SK-N-SH treated with all-trans-retinoic acid at 6 μM for 48 hours (cell line): Measurements from ENCODE around the gene TBC1D16.

Experiments
- ATAC-seq: fragments of 200-7000 bp; cut with Tn5 transposase; 3 replicates; pipeline ENCODE4 v1.9.1; 2020; ENCODE audit warnings: mild to moderate bottlenecking, moderate library complexity
- ARNTL ChIP-seq: fragments of 450-650 bp; formaldehyde crosslinking; IDR thresholded peaks from 2 replicates; pipeline ENCODE4 v1.5.0; 2020; ENCODE audit warnings: low read depth, mild to moderate bottlenecking, moderate library complexity, borderline replicate concordance
- BACH2 ChIP-seq: fragments of 250-450 bp; sonication (Bioruptor Pico); IDR thresholded peaks from 2 replicates; pipeline ENCODE4 v1.9.0; 2021; ENCODE audit warnings: mild to moderate bottlenecking, borderline replicate concordance
- CSDC2 ChIP-seq: fragments of 250-450 bp; sonication (Bioruptor Pico); IDR thresholded peaks from 2 replicates; pipeline ENCODE4 v1.5.0; 2020; ENCODE audit warnings: mild to moderate bottlenecking, moderate library complexity
- ESRRG ChIP-seq: fragments of 250-450 bp; sonication (Bioruptor Pico); IDR thresholded peaks from 2 replicates; pipeline ENCODE4 v1.6.1; 2021; ENCODE audit warnings: mild to moderate bottlenecking
- OSR1 ChIP-seq: fragments of 250-450 bp; sonication (Bioruptor Pico); IDR thresholded peaks from 2 replicates; pipeline ENCODE4 v1.8.0; 2022; ENCODE audit warnings: moderate library complexity, mild to moderate bottlenecking, inconsistent platforms
- PATZ1 ChIP-seq: fragments of 250-450 bp; sonication (Bioruptor Pico); IDR thresholded peaks from 2 replicates; pipeline ENCODE4 v1.8.0; 2020; ENCODE audit warnings: mild to moderate bottlenecking, moderate library complexity, borderline replicate concordance
- PPARA ChIP-seq: fragments of 250-450 bp; sonication (Bioruptor Pico); IDR thresholded peaks from 2 replicates; pipeline ENCODE4 v1.5.0; 2020; ENCODE audit warnings: mild to moderate bottlenecking, borderline replicate concordance
- RARB ChIP-seq: fragments of 250-450 bp; sonication (Bioruptor Pico); IDR thresholded peaks from 2 replicates; pipeline ENCODE4 v1.8.0; 2021; ENCODE audit warnings: mild to moderate bottlenecking, moderate library complexity
- SNAI2 ChIP-seq: fragments of 250-450 bp; sonication (Bioruptor Pico); IDR thresholded peaks from 2 replicates; pipeline ENCODE4 v1.5.0; 2020; ENCODE audit warnings: mild to moderate bottlenecking, moderate library complexity
- TCF4 ChIP-seq: fragments of 250-450 bp; sonication (Bioruptor Pico); IDR thresholded peaks from 2 replicates; pipeline ENCODE4 v1.8.0; 2021; ENCODE audit warnings: mild to moderate bottlenecking, moderate library complexity, borderline replicate concordance
- TOX ChIP-seq: fragments of 250-450 bp; sonication (Bioruptor Pico); IDR thresholded peaks from 2 replicates; pipeline ENCODE4 v1.8.0; 2021; ENCODE audit warnings: mild to moderate bottlenecking, moderate library complexity, borderline replicate concordance
- TSHZ2 ChIP-seq: fragments of 250-450 bp; sonication (Bioruptor Pico); IDR thresholded peaks from 2 replicates; pipeline ENCODE4 v1.5.0; 2020; ENCODE audit warnings: mild to moderate bottlenecking, moderate library complexity
- ZC3H10 ChIP-seq: fragments of 250-450 bp; sonication (Bioruptor Pico); IDR thresholded peaks from 2 replicates; pipeline ENCODE4 v1.5.1; 2021; ENCODE audit warnings: mild to moderate bottlenecking, moderate library complexity
- ZFP30 ChIP-seq: fragments of 450-650 bp; formaldehyde crosslinking; IDR thresholded peaks from 2 replicates; pipeline ENCODE4 v1.5.0; 2022; ENCODE audit warnings: mild to moderate bottlenecking, moderate library complexity
- ZNF565 ChIP-seq: fragments of 450-650 bp; formaldehyde crosslinking; conservative IDR thresholded peaks from 2 replicates; pipeline ENCODE4 v1.5.0; 2020; ENCODE audit warnings: low read depth, mild to moderate bottlenecking, moderate library complexity
- ZNF70 ChIP-seq: fragments of 450-650 bp; formaldehyde crosslinking; IDR thresholded peaks from 2 replicates; pipeline ENCODE4 v1.5.0; 2020; ENCODE audit warnings: mild to moderate bottlenecking, moderate library complexity
- ZNF8 ChIP-seq: fragments of 450-650 bp; formaldehyde crosslinking; IDR thresholded peaks from 2 replicates; pipeline ENCODE4 v1.5.0; 2020; ENCODE audit warnings: mild to moderate bottlenecking, moderate library complexity
- TF ChIP-seq, protein P1 (sequence below): fragments of 250-450 bp; sonication (Bioruptor Pico); IDR thresholded peaks from 2 replicates; pipeline ENCODE4 v1.5.1; 2020; ENCODE audit warnings: low read depth, mild to moderate bottlenecking, moderate library complexity
- TF ChIP-seq, protein P2 (sequence below): fragments of 250-450 bp; sonication (Bioruptor Pico); IDR thresholded peaks from 2 replicates; pipeline ENCODE4 v1.5.1; 2021; ENCODE audit warnings: mild to moderate bottlenecking, moderate library complexity
- TF ChIP-seq, protein P3 (sequence below): fragments of 250-450 bp; sonication (Bioruptor Pico); IDR thresholded peaks from 2 replicates; pipeline ENCODE4 v1.8.0; 2021; ENCODE audit warnings: low read depth, mild to moderate bottlenecking, moderate library complexity, borderline replicate concordance

Gene TBC1D16

GRCh38 chr17:79950751-79951150 is 84.9 kb downstream of the TBC1D16 start:
- ATAC-seq: no peak
- TF ChIP-seq ZNF565 (no peak), BACH2 (CRISPR knock-in tag) (no peak), OSR1 (CRISPR knock-in tag) (no peak), PATZ1 (CRISPR knock-in tag) (no peak), SNAI2 (CRISPR knock-in tag) (no peak), PPARA (CRISPR knock-in tag) (no peak), ZFP30 (CRISPR knock-in tag) (no peak)

DNA sequence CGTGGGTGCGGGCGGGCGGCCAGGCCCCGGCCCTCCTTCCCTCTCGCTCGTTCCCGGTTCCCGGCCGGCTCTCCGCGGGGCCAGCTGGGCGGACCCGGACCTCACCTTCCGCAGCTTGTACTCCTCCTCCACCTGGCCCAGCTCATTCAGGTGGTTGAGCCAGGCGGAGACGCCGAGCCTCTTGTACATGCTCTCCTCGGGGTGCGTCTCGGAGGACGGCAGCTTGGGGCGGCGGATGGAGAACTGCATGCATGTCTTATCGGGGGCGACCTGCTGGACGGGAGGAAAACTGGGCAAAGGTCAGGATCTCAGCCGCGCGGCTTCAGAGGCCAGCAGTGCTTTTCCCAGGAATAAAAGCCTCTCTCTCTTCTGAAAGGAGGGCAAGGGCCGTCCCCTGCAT is 85.4 kb downstream of the TBC1D16 start:
- TF ChIP-seq ZNF8 (CRISPR knock-in tag): no peak
- TF ChIP-seq CSDC2 (CRISPR knock-in tag): no peak
- no peak for TF ChIP-seq RARB (CRISPR knock-in tag)
- TF ChIP-seq ZFP30 (CRISPR knock-in tag): no peak
- no peak for TF ChIP-seq ARNTL
- TF ChIP-seq PATZ1 (CRISPR knock-in tag): no peak
- no peak for TF ChIP-seq SNAI2 (CRISPR knock-in tag)
- TF ChIP-seq ZNF565: no peak
- TF ChIP-seq ESRRG (CRISPR knock-in tag): no peak
- no peak for TF ChIP-seq TCF4 (CRISPR knock-in tag)
- TF ChIP-seq ZNF70: no peak
- TF ChIP-seq, protein P1, sequence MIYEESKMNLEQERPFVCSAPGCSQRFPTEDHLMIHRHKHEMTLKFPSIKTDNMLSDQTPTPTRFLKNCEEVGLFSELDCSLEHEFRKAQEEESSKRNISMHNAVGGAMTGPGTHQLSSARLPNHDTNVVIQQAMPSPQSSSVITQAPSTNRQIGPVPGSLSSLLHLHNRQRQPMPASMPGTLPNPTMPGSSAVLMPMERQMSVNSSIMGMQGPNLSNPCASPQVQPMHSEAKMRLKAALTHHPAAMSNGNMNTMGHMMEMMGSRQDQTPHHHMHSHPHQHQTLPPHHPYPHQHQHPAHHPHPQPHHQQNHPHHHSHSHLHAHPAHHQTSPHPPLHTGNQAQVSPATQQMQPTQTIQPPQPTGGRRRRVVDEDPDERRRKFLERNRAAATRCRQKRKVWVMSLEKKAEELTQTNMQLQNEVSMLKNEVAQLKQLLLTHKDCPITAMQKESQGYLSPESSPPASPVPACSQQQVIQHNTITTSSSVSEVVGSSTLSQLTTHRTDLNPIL: no peak
- TF ChIP-seq, protein P2, sequence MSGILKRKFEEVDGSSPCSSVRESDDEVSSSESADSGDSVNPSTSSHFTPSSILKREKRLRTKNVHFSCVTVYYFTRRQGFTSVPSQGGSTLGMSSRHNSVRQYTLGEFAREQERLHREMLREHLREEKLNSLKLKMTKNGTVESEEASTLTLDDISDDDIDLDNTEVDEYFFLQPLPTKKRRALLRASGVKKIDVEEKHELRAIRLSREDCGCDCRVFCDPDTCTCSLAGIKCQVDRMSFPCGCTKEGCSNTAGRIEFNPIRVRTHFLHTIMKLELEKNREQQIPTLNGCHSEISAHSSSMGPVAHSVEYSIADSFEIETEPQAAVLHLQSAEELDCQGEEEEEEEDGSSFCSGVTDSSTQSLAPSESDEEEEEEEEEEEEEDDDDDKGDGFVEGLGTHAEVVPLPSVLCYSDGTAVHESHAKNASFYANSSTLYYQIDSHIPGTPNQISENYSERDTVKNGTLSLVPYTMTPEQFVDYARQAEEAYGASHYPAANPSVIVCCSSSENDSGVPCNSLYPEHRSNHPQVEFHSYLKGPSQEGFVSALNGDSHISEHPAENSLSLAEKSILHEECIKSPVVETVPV (CRISPR knock-in tag): no peak
- TF ChIP-seq, protein P3, sequence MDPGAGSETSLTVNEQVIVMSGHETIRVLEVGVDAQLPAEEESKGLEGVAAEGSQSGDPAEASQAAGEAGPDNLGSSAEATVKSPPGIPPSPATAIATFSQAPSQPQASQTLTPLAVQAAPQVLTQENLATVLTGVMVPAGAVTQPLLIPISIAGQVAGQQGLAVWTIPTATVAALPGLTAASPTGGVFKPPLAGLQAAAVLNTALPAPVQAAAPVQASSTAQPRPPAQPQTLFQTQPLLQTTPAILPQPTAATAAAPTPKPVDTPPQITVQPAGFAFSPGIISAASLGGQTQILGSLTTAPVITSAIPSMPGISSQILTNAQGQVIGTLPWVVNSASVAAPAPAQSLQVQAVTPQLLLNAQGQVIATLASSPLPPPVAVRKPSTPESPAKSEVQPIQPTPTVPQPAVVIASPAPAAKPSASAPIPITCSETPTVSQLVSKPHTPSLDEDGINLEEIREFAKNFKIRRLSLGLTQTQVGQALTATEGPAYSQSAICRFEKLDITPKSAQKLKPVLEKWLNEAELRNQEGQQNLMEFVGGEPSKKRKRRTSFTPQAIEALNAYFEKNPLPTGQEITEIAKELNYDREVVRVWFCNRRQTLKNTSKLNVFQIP (CRISPR knock-in tag): no peak
- TF ChIP-seq ZC3H10 (CRISPR knock-in tag): no peak
- TF ChIP-seq TSHZ2 (CRISPR knock-in tag): no peak
- TF ChIP-seq TOX (CRISPR knock-in tag): no peak
- TF ChIP-seq PPARA (CRISPR knock-in tag): no peak
- ATAC-seq: no peak
